GM12891 (cell line): ENCODE results near the gene TRAPPC11.

Source experiments
- POLR2A ChIP-seq: IDR thresholded peaks from 2 replicates; pipeline ENCODE4 v1.6.1; 2011; ENCODE audit warnings: low read depth, low read length, control low read depth
- POLR2AphosphoS5 ChIP-seq: IDR thresholded peaks from 2 replicates; pipeline ENCODE4 v1.6.1; 2011; ENCODE audit warnings: low read depth, low read length, control low read depth
- POU2F2 ChIP-seq: IDR thresholded peaks from 2 replicates; pipeline ENCODE4 v1.6.1; 2011; ENCODE audit warnings: low read depth, mild to moderate bottlenecking, control low read depth, low read length, moderate library complexity

GRCh38 chr4:183760326-183760725, 101.2 kb downstream of the TRAPPC11 start:
- TF ChIP-seq POLR2A (no peak), POU2F2 (no peak), POLR2AphosphoS5 (no peak)
